ENCODE data around the gene HLA-DOA. TPM values are rescaled to one million over a fixed set of nuclear protein-coding genes. Genes with fewer than 3 reads are reported as not detected.

The HLA-DOA gene
- total and polyA plus RNA-seq, 2 of the 8 experiments (the other 6 are each of a cell fraction or from before 2014, with no cell fraction given), result 23.7 to 89.0 TPM

- no peak overlapping the region for H3K56ac ChIP-seq (replicated peaks; ENCODE audit: insufficient read length, low read depth, low read length)
Observed at GRCh38 chr6:32979720-32980487, 29.5 kb downstream of the HLA-DOA start.

More at GRCh38 chr6:32979720-32980487, 29.5 kb downstream of the HLA-DOA start:
- Histone ChIP-seq H3K79me2 (ENCODE audit: control insufficient read depth in 1 of 2, insufficient read depth in 2 of 2, low read length in 2 of 2) (peaks cover 18 to 48% of the 10 kb centered on the region in 2 experiments), H3K27me3 (replicated peaks in 1 of 4; ENCODE audit: control insufficient read depth in 3 of 4, extremely low read depth in 1 of 4, insufficient read depth in 3 of 4, low read length in 3 of 4) (no peaks in the 10 kb centered on the region), H3K4me1 (replicated peaks in 1 of 4; ENCODE audit: control insufficient read depth in 3 of 4, insufficient read depth in 4 of 4, low read length in 3 of 4) (peaks cover 0 to 3% (median under 1%) of the 10 kb centered on the region in 4 experiments; a peak in 4 of 7 replicates), H2BK12ac (ENCODE audit: low read depth, low read length) (no peak overlapping the region), H2AK5ac (ENCODE audit: low read depth, low read length) (no peak overlapping the region), H3K14ac (ENCODE audit: insufficient read length) (no peak overlapping the region), H2AFZ (ENCODE audit: low read length) (no peak overlapping the region), H2BK15ac (ENCODE audit: low read length) (no peak overlapping the region), H3K4me2 (ENCODE audit: insufficient read depth in 1 of 2, low read depth in 2 of 2, low read length in 2 of 2) (no peak overlapping the region), H2BK20ac (ENCODE audit: low read length) (no peak overlapping the region), H3K27ac (ENCODE audit: low read depth, low read length) (no peak overlapping the region), H3K9ac (replicated peaks in 1 of 4; ENCODE audit: extremely low read depth in 1 of 4, low read depth in 3 of 4, low read length in 3 of 4) (no peak overlapping the region), H3K23me2 (ENCODE audit: low read depth, low read length) (no peaks in the 10 kb centered on the region), H3K4ac (replicated peaks; ENCODE audit: insufficient read length, low read depth, low read length) (no peak overlapping the region), H3K18ac (ENCODE audit: extremely low read depth, low read length) (no peak overlapping the region), H4K5ac (ENCODE audit: insufficient read length, low read depth, low read length) (no peak overlapping the region), H3K23ac (ENCODE audit: insufficient read length) (no peak overlapping the region), H3K79me1 (ENCODE audit: low read depth, low read length) (peaks cover 11% of the 10 kb centered on the region), H4K20me1 (replicated peaks in 1 of 2; ENCODE audit: control insufficient read depth in 1 of 2, insufficient read depth in 2 of 2, low read length in 2 of 2) (peaks cover 43 to 47% of the 10 kb centered on the region in 2 experiments), H3K4me3 (ENCODE audit: extremely low read depth in 1 of 4, insufficient read depth in 2 of 4, low read depth in 3 of 4, low read length in 4 of 4) (no peak overlapping the region), H4K8ac (ENCODE audit: extremely low read depth, insufficient read depth, low read length) (no peak overlapping the region), H2BK120ac (replicated peaks; ENCODE audit: low read depth, low read length) (no peak overlapping the region), H3K36me3 (ENCODE audit: control insufficient read depth in 2 of 4, insufficient read depth in 4 of 4, low read length in 3 of 4) (peaks cover 50 to 73% (median 64%) of the 10 kb centered on the region in 4 experiments), H4K91ac (replicated peaks; ENCODE audit: insufficient read length, low read length) (no peak overlapping the region), H2BK5ac (ENCODE audit: low read depth, low read length) (no peak overlapping the region), H3K9me3 (ENCODE audit: insufficient read depth in 2 of 2, low read depth in 1 of 2, low read length in 1 of 2) (no peaks in the 10 kb centered on the region; a peak in 1 of 4 replicates)
- peak; percentile 53 to 57; a peak in 2 of 3 replicates for TF ChIP-seq POLR2A (IDR thresholded peaks at IDR 0.05; ENCODE audit: control extremely low read depth in 1 of 2, low read depth in 2 of 2, low read length in 2 of 2)
- no peak for TF ChIP-seq SRF (IDR thresholded peaks at IDR 0.05; ENCODE audit: low read depth, low read length)
- peak; percentile 1 for TF ChIP-seq TAF7 (optimal IDR thresholded peaks at IDR 0.05; ENCODE audit: borderline replicate concordance, low read depth, low read length)
- TF ChIP-seq CREB1 (IDR thresholded peaks at IDR 0.05), result no peak
- peak; percentile 45; the same call in 1 of the 2 replicates for TF ChIP-seq POLR2AphosphoS5 (IDR thresholded peaks at IDR 0.05; ENCODE audit: low read depth, low read length)
- no peak for TF ChIP-seq E2F6 (IDR thresholded peaks at IDR 0.05)
- no peak for TF ChIP-seq SIRT6 (IDR thresholded peaks at IDR 0.05; ENCODE audit: low read length)
- FAIRE-seq (no peak), DNase-seq (ENCODE audit: low read depth in 1 of 2, low spot score in 2 of 2) (no peak)
- ChIA-PET POLR2A (ENCODE audit: partially characterized antibody) (interaction anchor here (0.7 to 33.3 kb wide), 13 partner anchors 0 to 298 kb away, joined by 3 to 1158 read pairs (median 4); partner anchors contain the start of genes B3GALT4, BRD2, HLA-DMA and HLA-DMB), CTCF (ENCODE audit: partially characterized antibody) (interaction anchor here (0.8 to 6.6 kb wide), 7 partner anchors 8 to 182 kb away, joined by 3 to 110 read pairs (median 7); partner anchors contain the start of genes BRD2 and HLA-DMA)
- WGBS, 2 experiments (ENCODE audit: extremely low coverage in 1 of 2, insufficient coverage in 1 of 2, insufficient read length in 1 of 2, insufficient replicate concordance in 2 of 2, low coverage in 1 of 2, low lambda C conversion rate in 2 of 2, missing lambda C conversion rate in 1 of 2), result 90% methylated on average over 12 of the region's 12 CpGs; no CpG with 5 or more reads in 1 of the 2 experiments

Data from H1 (cell line).